ENCODE measurements around the gene FILIP1.

Gene FILIP1

DNA sequence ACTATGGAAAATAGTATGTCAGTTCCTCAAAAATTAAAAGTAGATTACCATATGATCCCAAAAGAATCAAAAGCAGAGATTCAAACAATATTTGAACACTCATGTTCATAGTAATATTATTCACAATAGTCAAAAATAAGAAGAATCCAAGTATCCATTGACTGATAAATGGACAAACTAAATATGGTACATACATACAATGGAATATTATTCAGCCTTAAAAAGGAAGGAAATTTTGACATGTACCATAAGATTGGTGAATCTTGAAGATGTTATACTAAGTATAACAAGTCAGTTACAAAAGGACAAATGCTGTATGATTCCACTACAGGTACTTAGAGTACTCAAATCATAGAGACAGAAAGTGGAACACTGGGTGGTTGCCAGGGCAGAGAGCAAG lies 120.7 kb downstream of the FILIP1 start:
- DNase-seq: no peak

DNA sequence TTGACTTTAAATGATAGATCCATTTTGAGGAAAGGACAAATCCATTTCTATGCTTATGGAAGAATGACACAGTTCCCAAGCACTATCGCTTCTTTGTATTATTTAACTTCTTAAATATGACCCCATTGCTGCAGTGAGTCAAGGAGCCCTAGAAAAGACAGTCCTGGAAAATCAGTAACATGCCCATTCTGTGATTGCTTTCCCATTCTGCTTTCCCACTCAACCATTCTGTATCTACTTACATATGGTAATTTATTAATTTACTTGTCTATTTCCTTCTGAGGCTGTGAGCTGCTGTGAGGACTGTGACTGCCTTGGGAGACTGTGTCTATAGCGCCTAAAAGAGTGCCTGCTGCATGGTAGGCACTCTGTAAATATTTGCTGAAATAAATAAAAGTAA lies 123.6 kb downstream of the FILIP1 start:
- DNase-seq: no peak

DNA sequence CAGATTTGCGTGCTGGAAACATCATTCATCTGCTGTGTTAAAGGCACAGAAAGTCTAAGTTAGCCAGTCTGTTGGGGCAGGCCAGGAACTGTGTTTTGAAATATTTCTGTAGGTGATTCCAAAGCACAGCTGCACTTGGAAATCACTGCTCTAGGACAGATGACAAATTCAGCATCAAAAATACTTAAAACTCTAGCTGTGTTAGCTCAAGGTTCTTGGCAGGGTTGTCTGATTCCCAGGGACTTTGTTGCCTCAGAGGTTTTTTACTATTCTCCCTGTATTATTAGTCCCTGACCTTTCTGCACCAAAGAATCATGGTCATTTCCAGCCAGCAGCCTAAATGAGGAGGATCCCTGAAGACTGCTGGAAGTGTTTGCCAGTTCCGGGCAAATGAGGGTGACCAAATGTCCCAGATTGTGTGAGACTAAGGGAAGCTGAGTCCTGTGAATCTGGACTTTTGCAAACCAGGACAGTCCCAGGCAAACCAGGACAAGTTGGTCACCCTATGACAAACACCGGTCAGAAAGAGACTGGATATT lies 124.7 kb downstream of the FILIP1 start:
- DNase-seq: no peak

DNA sequence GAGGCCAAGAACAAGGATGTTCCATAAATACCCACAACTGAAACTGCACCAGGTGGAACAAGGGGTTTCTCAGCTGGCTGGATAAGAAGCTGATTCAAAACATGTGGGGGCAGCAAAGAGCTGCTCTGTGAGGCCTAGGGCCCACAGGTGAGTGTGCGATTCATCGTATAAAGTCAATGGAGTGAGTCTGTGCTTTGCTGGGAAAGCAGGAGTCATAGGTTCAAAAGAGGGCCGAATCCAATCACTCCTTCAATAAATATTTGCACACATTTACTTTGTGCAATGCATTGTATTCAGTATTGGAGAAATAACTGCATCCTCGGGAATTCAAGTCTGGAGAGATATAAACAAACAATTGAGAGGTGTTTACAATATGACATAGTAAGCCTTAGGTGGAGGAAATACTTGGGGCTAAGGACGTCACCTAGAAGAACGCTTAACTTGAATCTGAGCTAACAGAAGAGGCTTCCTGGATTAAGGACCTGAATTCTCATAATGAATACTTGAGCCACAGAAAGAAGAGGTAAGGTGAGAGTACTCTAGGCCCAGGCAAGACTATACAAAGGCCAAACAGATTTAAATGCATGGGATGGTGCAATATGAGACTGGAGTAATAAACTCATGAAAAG lies 125.3 kb downstream of the FILIP1 start:
- no peak for DNase-seq

DNA sequence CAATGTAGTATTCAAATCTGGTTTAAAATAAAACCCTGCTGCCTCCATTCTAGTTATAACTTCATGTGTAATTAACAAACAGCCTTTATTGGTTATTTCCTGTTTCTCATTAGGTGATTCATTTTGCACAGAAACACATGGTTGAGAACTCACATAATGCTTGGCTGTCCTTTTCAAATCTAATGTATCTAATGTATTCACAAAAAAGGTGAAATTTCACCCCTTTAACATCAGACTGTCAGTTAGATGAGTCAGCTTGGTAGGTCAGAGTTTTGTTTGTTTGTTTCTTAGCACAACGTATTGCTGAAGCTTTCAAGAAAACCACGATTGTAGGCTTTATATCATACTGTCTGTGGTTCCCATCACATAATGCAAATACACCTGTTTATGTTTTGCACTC lies 130.3 kb downstream of the FILIP1 start:
- DNase-seq: no peak

DNA sequence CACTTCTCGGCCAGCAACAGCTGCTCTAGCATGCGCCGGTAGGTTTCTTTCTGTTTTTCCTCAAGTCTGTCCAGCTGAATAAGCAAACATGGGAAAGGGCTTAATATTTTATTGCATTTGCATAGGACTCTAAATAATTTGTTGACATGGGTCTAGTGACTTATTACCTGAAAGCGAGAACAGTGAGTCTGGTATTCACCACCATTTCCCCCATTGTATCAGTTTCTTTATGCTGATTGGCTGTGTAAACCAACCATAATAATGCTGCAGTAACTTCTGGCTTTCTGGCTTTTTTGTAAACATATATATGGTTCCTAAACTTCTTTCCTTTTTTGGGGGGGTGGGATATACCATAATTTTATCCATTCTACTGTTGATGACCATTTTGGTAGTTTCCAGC lies 140.0 kb downstream of the FILIP1 start:
- DNase-seq: no peak

DNA sequence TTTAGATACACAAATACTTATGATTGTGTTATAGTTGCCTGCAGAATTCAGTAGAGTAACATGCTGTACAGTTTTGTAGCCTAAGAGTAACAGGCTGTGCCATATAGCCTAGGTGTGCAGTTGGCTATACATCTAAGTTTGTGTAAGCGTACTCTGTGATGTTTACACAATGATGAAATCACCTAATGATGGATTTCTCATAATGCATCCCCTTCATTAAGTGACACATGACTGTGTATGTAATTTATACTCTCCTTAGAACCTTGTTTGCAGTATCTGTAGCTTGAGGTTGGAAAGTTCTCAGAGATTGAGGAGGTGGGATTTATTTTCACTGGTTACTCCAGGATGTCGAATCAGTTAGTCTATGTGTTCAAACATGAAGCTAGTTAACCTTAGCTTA lies 142.0 kb downstream of the FILIP1 start:
- DNase-seq: no peak

DNA sequence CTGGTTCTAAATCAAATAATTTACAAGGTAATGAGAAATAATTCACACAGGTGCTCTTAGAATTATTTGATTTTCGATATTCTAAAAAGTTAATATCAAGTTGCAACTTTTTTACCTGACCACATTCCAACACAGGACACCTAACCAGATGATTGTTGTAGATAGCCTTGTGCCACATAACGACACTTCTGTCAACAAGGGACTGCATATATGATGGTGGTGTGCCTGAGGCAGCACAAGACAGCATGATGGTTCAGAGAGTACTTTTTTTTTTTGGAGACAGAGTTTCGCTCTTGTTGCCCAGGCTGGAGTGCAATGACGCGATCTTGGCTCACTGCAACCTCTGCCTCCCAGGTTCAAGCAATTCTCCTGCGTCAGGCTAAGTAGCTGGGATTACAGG lies 142.8 kb downstream of the FILIP1 start:
- no peak for DNase-seq

DNA sequence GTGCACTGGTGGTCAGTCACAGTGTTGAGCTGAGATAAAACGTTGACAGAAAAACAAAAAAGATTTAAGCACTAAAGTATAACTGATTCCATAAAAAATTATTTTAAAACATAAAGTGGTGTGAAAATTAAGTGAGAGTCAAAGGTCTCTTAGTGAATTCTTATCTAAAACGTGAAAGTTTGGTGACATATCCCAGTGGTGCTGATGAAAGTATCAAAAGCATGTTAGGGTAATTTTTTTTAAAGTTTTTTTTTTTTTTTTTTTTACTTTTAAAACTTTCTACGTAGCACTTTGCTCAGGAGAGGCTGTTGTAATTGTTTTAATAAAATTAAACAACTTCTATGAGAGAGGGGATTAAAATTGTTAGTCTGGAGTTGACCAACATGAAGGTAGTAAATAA lies 143.4 kb downstream of the FILIP1 start:
- no peak for DNase-seq

DNA sequence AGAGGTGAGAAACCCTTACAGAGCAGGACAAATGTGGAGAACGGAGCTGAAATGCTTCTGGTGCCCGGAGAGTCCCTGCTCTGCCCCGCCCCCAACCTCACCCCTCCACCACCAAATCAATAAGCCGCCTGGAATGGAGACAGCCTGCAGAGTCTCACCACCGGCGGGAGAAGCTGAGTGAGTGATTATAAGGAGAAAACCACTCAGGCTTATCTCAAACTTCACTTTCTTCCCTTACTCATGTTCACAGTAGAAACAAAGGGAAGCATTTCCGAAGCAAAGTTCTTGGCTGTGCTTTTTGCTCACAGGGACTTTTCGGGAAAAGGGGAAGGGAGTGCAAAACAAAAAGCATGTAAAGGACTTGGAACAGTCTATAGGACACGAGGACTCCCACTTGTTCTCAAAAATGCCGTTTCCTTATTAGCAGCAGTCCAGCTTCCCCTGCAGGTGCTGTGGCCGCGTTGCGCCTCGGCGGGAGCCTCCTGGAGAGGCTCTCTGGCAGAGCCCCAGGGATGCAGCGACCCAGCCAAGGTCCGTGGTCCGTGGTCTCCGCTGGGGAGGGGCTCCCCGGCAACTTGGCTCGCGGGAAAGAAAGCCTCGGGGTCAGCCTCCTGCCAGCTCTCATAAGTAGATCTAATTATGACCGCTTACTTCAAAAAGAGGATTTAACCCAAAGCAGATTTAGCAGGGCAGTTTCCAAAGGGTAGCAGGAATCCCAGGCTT lies 144.2 kb downstream of the FILIP1 start:
- DNase-seq: no peak

DNA sequence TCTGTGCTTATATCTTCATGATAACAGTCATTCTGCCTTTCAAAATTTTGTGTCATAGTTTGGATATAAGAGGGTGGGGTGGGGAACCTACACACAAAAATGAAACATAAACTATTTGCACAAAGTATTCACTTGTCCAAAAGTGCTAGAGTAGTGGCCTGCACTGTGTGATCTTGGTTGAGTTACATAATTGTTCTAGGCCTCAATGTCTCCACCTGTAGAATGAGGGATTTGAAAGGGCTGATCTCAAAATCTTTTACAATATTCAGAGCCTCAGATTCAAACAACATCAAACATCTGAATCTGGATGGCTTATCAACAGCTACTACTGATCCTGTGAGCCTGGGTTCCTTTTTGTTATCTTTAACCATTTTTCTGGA lies 144.7 kb downstream of the FILIP1 start:
- no peak for DNase-seq

DNA sequence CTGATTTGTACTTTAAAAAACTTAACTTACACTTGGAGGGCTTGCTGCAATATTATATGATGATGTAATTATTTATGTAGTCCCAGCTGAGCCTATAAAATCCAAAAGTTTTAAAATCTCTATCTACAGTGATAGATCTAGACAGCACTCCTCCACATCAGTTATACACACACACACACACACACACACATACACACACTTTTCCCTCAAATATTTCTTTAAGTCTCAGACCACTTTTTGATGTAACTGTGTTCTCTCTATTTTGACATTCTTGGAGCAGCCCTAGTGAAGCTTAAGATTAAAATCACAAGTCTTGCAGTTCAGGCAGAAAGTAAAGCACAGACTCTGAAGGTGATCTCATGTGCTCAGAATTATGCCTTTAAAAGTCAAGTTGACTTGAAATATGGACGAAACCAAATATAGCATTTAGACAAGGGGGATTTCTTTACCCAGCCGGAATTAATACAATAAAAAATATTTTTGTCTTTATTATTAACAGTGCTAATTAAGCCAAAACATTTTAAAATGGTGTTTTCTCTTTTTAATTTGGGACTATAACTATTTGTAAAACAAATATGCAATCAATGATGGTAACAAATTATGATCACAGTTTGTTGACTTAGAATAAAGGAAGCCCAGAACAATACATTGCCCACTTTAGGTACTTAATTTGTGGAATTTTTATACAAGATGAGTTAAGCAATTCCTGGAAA lies 145.5 kb downstream of the FILIP1 start:
- no peak for DNase-seq

DNA sequence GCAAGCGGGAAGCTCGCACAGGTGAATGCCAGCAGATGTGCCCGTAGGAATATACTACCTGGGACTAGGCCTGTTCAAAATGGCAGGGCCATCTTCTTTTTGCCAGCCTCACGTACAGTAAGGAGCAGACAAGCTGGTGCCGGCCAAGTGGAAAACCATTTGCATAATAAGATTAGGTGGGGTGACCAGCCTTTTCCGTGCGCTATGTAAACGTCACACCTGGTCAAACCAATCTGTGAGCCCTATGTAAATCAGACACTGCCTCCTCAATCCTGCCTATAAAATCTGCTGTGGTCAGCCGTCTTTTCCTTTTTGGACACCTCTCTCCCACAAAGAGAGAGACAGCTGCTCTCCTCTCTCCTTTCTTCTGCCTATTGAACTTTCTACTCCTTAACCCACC lies 148.2 kb downstream of the FILIP1 start:
- DNase-seq: no peak

DNA sequence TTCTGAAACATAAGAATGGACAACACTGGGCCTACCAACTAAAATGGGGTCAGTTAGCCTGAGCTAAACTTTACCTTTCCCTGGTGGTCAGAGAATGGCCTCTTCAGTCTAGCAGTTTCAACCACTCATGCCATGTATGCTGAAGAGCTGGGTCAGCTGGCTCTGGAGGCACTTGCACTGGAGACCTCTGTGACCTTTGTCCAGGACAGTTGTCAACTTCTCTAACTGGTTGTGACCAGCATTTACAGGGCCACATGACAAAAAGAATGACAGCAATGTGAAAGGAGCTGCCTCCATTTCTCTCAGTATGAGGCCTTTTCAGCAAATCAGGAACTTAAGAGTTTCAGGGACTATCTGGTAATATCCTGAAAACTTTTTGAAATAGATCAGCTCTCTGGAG lies 149.1 kb downstream of the FILIP1 start:
- DNase-seq: no peak

DNA sequence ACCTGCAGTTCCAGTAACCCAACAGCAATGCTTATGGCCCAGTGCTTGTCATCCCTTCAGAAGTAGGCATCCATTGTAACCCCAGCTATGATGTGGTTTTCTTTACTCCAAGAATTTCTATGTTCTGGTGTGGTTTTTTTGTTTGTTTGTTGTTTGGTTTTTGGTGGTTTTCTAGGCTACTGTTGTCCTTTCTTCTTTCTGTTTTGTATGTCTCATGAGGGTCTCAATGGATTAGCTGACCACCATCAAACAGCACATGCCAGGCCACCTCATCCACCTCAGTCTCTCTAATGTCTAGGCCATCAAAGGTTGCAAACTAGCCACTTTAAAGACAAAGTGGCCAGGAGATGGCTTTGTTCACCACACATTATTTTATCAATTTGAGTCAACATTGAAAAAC lies 149.6 kb downstream of the FILIP1 start:
- no peak for DNase-seq

DNA sequence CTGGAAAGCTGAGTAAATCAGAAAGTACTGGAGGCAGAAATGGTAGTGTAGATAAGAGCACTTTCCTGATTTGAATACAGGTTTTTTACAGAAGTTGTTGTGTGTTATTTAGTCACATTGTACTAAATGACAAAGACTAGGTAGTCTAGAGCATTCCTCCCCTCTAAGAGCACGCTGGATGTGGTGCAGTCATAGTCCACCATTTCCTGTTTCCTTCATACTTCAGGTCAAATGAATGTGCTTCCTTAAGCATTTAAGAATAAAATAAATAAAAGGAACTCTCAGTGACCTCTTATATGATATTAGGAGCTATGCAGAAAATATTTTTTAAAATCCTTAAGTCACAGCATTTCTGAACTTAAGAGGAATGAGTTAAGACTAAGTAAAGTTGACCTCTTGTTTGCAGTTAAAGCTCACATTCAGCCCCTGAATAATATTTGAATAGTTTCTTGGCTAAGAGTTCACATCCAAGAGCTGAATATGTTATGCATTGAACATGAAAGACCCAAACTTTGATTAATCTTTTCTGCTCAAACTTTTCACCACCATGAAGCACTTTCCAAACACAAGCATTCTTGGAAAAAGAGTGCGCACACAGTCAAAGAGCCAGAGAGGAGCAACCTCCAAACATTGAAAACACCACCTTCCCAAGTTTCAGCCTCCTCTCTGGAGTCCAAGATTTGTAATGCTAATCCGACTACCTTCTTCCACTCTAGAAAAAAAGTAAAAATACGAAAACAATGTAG lies 155.6 kb downstream of the FILIP1 start:
- no peak for DNase-seq

DNA sequence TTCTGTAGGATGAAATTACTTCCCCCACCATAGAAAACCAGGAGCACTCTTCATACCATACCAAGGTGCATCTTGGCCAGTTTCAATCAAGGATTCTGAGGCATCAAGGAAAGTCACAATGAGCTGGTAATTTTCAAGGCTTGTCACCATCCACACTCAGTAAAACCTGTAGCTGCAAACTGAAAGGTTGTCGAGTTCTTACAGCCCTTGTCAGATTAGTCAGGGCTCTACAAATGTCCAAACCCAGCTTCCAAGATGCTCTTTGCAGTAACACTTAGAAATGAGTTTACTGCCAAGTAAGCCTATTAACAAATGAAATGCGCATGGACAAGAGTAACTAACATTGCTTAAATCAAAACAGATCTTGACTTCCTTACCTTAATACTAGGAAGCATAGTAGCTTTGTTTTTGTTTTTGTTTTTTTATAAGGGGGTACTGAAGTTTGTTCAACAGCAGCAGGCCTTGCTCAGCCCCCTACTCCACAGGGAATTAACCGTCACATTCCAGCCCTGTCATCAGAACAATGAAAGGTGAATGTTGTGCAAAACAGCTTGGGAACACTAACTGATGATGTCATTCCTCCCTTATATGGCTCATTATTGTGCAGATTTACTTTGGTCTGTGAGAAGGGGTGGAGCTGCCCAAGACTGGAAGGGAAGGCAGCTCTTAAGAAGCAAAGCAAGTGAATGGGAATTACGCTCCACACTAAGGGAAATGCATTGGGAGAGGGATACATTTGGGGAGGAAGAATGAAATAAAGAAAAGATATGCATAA lies 159.1 kb downstream of the FILIP1 start:
- no peak for DNase-seq

DNA sequence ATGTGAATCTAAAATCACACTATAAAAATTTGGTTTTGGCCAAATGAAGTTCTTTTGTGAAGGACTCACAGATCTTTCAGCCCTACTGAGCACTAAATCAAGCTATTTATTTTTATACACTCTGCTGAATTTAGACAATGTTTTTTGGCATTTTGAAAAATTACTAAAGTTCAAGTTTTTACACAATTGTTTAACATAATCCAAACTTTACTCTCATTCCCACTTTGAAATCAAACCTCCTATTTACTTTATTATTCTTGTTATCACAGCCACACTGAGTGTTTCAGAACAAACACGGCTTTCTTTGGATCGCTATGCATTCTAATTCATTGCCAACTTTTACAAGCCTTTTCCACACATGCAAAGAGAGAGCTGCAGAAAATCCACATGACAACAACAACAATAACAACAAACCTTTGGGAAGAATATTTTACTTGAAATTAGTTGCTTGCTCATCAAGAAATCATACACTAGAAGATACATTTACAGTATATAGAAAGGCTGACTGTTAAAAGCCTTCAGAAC lies 159.9 kb downstream of the FILIP1 start:
- no peak for DNase-seq

DNA sequence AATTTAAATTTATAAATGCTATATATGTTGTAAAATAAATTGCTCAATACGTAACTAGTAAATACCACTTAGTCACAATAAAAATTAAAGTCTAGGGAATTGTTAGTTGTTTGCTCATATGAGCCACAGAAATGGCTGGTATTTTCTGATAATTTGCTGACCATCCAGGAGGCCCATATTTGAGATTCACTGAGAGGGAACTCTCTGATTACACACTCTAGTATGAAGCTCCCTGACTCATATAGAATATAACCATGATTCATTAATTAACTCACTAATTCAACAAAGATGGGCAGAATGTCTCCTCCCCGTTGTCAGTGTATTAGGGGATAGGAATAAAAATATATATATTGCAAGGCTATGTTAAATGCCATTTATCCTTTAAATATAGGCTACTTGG lies 162.4 kb downstream of the FILIP1 start:
- no peak for DNase-seq

DNA sequence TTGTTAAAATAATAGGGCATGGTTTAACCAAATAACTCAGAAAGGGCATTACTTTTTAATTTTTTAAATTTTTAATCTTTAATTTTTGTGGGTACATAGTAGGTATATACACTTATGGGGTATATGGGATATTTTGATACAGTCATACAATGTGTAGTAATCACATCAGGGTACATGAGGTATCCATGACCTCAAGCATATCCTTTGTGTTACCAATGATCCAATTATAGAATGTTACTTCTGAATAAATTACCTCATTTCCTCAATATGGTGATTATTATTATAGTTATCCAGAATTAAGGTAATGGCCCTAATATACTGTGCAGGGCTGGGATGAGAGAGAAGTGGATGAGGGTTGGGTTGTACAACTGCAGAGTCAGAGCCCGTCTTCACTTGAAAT lies 163.9 kb downstream of the FILIP1 start:
- DNase-seq: no peak

DNA sequence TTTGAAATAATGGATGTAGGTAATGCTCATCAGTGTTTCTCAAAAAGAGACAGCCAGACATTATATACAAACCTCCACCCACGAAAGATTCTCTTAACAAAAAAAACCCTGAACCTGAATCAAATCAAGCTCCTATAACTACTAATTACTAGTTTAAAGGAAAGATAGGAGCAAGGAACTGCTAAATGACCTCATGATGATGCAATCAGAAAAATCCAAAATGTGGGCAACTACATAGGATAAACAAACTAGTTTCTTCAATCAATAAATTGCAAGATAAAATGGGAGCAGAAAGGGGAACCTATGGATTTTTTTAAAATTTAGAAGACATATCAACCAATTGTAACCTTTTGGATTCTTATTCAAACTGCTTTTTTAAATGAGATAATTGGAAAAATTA lies 165.8 kb downstream of the FILIP1 start:
- DNase-seq: no peak

DNA sequence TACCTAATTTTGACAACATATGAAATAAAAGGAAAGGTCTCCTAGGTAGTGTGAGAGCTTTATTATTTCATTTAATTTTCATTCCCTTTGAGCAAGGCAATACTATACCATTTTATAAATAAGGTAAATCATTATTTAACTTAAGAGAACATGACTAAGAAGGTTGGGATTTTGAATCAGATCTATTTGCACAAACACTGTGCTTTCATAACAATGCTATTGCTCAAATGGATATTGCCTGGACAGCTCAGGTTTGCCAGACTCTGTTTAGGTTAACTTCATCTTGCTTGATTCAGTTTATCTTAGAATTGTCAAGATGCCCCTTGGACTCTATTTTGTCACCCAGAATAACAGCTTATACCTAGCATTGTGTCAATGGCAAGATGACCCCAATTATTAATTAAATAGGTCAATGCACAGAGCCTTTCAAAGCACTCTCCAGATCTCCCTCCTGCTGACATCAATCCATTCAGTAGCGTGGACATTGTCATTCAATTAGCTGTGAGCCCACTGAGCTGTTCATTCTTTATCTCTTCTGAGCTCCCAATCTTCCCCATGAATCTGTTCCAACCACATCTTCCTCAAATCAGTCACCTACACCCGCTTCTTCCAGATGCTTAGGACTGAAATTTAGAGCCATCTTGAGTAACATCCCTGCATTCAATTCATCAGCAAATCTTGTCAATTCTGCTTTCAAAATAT lies 166.9 kb downstream of the FILIP1 start:
- no peak for DNase-seq
